RWPE2 (cell line): ENCODE data around the gene GNG14.
A peak's percentile ranks its signal among the peaks of the same experiment; 100 is the strongest.

Experiments used
- ATAC-seq: fragments of 200-7000 bp; cut with Tn5 transposase; 3 replicates; pipeline ENCODE4 v1.9.1; 2021; ENCODE audit warnings: low read depth
- DNase-seq: peaks from one replicate; pipeline ENCODE4 v3.0.0-alpha.2; 2020; ENCODE audit warnings: low spot score
- H3K27ac ChIP-seq: fragments of 450-650 bp; 2 replicates; pipeline ENCODE4 v1.5.1; 2017; ENCODE audit warnings: mild to moderate bottlenecking; ENCODE audit not compliant: poor library complexity, severe bottlenecking
- H3K27me3 ChIP-seq: fragments of 250-450 bp; sonication (Bioruptor Pico); 2 replicates; pipeline ENCODE4 v1.5.1; 2021; ENCODE audit warnings: mild to moderate bottlenecking, moderate library complexity; ENCODE audit not compliant: insufficient read depth, poor library complexity, severe bottlenecking
- H3K36me3 ChIP-seq: fragments of 250-450 bp; sonication (Bioruptor Pico); 2 replicates; pipeline ENCODE4 v1.5.1; 2020; ENCODE audit warnings: low read depth, mild to moderate bottlenecking, moderate library complexity
- H3K4me1 ChIP-seq: fragments of 250-450 bp; sonication (Bioruptor Pico); 2 replicates; pipeline ENCODE4 v1.5.1; 2021; ENCODE audit warnings: mild to moderate bottlenecking, moderate library complexity; ENCODE audit not compliant: insufficient read depth, poor library complexity, severe bottlenecking
- H3K4me3 ChIP-seq: fragments of 250-450 bp; sonication (Bioruptor Pico); 2 replicates; pipeline ENCODE4 v1.5.1; 2021; ENCODE audit warnings: mild to moderate bottlenecking, moderate library complexity; ENCODE audit not compliant: severe bottlenecking
- H3K9me3 ChIP-seq: fragments of 250-450 bp; sonication (Bioruptor Pico); 2 replicates; pipeline ENCODE4 v1.5.1; 2021; ENCODE audit warnings: mild to moderate bottlenecking, moderate library complexity; ENCODE audit not compliant: severe bottlenecking
- TF ChIP-seq, protein P1 (sequence below): fragments of 450-650 bp; IDR thresholded peaks from one replicate; pipeline ENCODE4 v1.5.1; 2017; ENCODE audit warnings: mild to moderate bottlenecking, moderate library complexity; ENCODE audit not compliant: poor library complexity, severe bottlenecking

GNG14 gene

DNA sequence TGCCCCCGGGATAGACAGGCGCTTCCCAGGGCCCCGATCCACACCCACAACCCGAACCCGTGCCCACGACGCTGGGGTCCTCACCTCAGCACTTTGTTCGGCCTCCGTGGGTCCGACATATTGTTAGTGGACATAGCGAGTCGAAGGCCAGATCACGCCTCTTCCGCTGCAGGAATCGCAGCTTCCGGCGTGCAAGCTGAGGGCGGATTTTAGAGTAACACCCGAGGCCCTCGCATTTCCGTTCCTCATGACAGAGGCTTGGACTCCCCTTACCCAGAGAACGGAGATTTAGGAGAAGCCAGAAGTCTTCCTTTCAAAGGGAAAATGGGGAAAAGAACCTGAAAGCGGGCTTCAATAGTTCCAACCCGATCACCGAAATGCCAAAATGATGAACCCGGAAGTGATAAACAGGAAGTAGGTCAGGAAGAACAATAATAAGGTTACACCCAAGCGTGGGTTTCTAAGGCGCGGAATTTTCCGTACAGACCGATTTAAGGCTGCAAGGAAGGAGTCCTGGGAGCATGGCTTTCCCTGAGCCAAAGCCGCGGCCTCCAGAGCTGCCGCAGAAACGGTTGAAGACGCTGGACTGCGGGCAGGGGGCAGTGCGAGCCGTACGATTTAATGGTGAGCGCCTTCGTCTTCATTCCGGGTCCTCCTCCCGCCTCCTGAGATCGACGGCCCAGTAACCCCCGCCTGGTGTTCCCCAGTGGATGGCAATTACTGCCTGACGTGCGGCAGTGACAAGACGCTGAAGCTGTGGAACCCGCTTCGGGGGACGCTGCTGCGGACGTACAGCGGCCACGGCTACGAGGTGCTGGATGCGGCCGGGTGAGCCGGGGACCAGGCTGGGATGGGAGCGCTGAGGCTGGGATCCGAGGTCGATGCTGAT lies 18.3 kb upstream of the GNG14 start:
- ATAC-seq (peak; percentile 22), DNase-seq (no peak)
- H3K27me3 ChIP-seq = no peaks in the 10 kb centered on the region
- H3K4me3 ChIP-seq = peak overlapping the region; percentile 82
- H3K36me3 ChIP-seq = peaks cover 28% of the 10 kb centered on the region
- TF ChIP-seq, protein P1, sequence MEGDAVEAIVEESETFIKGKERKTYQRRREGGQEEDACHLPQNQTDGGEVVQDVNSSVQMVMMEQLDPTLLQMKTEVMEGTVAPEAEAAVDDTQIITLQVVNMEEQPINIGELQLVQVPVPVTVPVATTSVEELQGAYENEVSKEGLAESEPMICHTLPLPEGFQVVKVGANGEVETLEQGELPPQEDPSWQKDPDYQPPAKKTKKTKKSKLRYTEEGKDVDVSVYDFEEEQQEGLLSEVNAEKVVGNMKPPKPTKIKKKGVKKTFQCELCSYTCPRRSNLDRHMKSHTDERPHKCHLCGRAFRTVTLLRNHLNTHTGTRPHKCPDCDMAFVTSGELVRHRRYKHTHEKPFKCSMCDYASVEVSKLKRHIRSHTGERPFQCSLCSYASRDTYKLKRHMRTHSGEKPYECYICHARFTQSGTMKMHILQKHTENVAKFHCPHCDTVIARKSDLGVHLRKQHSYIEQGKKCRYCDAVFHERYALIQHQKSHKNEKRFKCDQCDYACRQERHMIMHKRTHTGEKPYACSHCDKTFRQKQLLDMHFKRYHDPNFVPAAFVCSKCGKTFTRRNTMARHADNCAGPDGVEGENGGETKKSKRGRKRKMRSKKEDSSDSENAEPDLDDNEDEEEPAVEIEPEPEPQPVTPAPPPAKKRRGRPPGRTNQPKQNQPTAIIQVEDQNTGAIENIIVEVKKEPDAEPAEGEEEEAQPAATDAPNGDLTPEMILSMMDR = no peak
- no peaks in the 10 kb centered on the region for H3K4me1 ChIP-seq
- H3K9me3 ChIP-seq = no peaks in the 10 kb centered on the region
- peak overlapping the region; percentile 76 for H3K27ac ChIP-seq

DNA sequence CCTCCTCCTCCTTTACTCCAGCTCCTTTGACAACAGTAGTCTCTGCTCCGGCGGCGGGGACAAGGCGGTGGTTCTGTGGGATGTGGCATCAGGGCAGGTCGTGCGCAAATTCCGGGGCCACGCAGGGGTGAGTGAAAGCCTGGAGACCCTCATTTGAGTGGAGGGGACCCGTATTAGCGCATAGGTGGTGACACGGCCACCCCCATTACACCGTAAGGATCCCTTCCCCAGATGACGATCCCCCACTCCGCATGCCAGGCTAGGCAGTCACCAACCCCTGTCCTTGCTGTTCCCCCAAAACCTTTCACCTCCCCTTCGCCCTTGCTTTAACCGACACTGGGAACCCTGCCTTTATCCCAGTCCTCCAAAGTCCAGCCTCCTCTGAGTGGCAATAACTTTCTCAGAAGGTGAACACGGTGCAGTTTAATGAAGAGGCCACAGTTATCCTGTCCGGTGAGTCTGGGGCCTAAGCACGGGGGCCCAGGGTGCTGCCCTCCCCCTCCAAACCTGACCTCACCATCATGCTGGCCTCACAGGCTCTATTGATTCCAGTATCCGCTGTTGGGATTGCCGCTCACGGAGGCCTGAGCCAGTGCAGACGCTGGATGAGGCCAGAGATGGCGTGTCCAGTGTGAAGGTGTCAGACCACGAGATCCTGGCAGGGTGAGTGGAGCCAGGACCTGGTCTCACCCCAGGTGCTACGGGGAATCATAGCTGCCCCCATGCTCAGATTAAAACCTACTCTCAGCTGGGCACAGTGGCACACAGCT lies 17.5 kb upstream of the GNG14 start:
- peaks cover 36% of the 10 kb centered on the region for H3K36me3 ChIP-seq

DNA sequence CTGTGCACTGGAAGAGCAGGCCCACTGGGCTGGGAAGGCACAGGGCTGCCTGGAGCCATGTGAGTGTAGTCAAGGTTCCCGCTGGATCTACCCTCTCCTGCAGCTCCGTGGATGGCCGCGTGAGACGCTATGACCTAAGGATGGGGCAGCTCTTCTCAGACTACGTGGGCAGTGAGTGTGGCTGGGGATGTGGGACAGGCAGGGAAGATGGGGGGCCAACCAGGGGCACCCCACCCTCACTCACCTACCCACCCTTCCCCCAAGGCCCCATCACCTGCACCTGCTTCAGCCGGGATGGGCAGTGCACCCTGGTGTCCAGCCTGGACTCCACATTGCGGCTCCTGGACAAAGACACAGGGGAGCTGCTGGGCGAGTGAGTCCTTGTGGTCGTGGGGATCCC lies 15.1 kb upstream of the GNG14 start:
- ATAC-seq = no peak
- Histone ChIP-seq H3K9me3 (no peaks in the 10 kb centered on the region), H3K27ac (no peak overlapping the region), H3K36me3 (peaks cover 58% of the 10 kb centered on the region), H3K27me3 (no peaks in the 10 kb centered on the region), H3K4me1 (no peaks in the 10 kb centered on the region), H3K4me3 (no peak overlapping the region)
- TF ChIP-seq, protein P1 = no peak
- no peak for DNase-seq

More for the DNA sequence above, 17.5 kb upstream of the GNG14 start:
- H3K27ac ChIP-seq = peak overlapping the region; percentile 76
- DNase-seq = no peak
- TF ChIP-seq, protein P1 = no peak
- H3K9me3 ChIP-seq = no peaks in the 10 kb centered on the region
- no peaks in the 10 kb centered on the region for H3K4me1 ChIP-seq
- no peak for ATAC-seq
- H3K27me3 ChIP-seq = no peaks in the 10 kb centered on the region
- peak overlapping the region; percentile 82 for H3K4me3 ChIP-seq

DNA sequence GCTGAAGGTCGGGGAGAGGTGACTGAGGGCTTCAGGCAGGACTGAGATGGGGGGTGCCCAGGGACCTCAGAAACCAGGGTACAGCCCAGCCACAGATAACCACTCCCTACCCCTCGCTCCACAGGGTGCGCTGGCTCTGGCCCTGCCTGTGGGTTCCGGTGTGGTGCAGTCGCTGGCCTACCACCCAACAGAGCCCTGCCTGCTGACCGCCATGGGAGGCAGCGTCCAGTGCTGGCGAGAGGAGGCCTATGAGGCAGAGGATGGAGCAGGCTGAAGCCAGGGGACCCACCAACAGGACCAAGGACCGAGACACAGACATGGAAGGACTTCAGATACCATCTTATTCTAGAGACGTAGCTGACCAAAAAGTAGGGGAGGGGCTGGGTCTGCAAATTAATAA lies 12.4 kb upstream of the GNG14 start:
- TF ChIP-seq, protein P1 = no peak
- Histone ChIP-seq H3K27me3 (no peaks in the 10 kb centered on the region), H3K4me1 (no peaks in the 10 kb centered on the region), H3K9me3 (no peaks in the 10 kb centered on the region), H3K27ac (no peak overlapping the region), H3K36me3 (peaks cover 71% of the 10 kb centered on the region), H3K4me3 (no peak overlapping the region)
- ATAC-seq (no peak), DNase-seq (no peak)

DNA sequence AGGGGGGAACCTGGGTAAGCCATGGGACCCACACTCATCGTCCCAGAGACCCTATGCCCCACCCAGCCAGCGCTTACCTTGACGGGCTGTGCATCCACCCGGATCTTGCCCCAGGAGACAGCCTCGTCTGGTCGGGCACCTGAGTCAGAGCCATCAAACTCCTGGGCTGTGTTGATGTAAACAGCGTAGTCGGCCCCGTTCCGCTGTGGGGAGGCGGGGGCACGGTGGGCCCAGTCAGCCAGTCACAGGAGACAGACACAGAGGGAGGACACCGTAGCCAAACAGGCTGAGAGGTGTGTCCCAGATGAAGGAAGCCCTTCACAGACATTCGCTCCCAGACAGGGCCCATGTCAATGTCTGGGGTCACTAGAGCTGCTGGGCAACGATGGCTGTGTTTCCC lies 11.9 kb upstream of the GNG14 start:
- no peak overlapping the region for H3K4me3 ChIP-seq
- H3K9me3 ChIP-seq = no peaks in the 10 kb centered on the region
- DNase-seq (no peak), ATAC-seq (no peak)
- no peak overlapping the region for H3K27ac ChIP-seq
- peaks cover 68% of the 10 kb centered on the region for H3K36me3 ChIP-seq
- no peaks in the 10 kb centered on the region for H3K4me1 ChIP-seq
- TF ChIP-seq, protein P1 = no peak
- H3K27me3 ChIP-seq = no peaks in the 10 kb centered on the region
